Measurements from ENCODE around the gene TEX54.
"Not testable (repeated sequence)": the region's sequence is repeated elsewhere in the genome, so short reads cannot be mapped to it uniquely, and the experiment has no call there.

Gene TEX54

GRCh38 chr11:62854825-62855570 is 22.4 kb upstream of the TEX54 start:
- no peak for DNase-seq

- DNase-seq: no peak
Observed at GRCh38 chr11:62854013-62854824, 21.6 kb upstream of the TEX54 start.

- DNase-seq: no peak
Observed at GRCh38 chr11:62853279-62853965, 20.8 kb upstream of the TEX54 start.

- DNase-seq: no peak
Observed at GRCh38 chr11:62852523-62853188, 20.0 kb upstream of the TEX54 start.

GRCh38 chr11:62851807-62852522 is 19.3 kb upstream of the TEX54 start:
- DNase-seq: no peak

- DNase-seq: peak in 1 of 2 experiments; percentile 34
Observed at GRCh38 chr11:62850911-62851806, 18.5 kb upstream of the TEX54 start.

GRCh38 chr11:62847767-62848314 is 15.2 kb upstream of the TEX54 start:
- DNase-seq: no peak

- DNase-seq: no peak
Observed at GRCh38 chr11:62846177-62846576, 13.5 kb upstream of the TEX54 start.

GRCh38 chr11:62844154-62844553 is 11.5 kb upstream of the TEX54 start:
- DNase-seq: no peak

GRCh38 chr11:62843466-62843865 is 10.8 kb upstream of the TEX54 start:
- no peak for DNase-seq

GRCh38 chr11:62842891-62843290 is 10.2 kb upstream of the TEX54 start:
- DNase-seq: not testable (repeated sequence)

- DNase-seq: no peak
Observed at GRCh38 chr11:62842171-62842741, 9.6 kb upstream of the TEX54 start.

- DNase-seq: peak; percentile 99
Observed at GRCh38 chr11:62841361-62842170, 8.9 kb upstream of the TEX54 start.

- peak; percentile 93 to 95 for DNase-seq
Observed at GRCh38 chr11:62840721-62841360, 8.2 kb upstream of the TEX54 start.

GRCh38 chr11:62839050-62839945 is 6.7 kb upstream of the TEX54 start, which contains the start of gene WDR74:
WDR74 (minus strand) TSS chr11:62839590; CDS start chr11:62839570, 20 bp downstream.
- DNase-seq: peak; percentile 83 to 92

- no peak for DNase-seq
Observed at GRCh38 chr11:62835336-62835735, 2.7 kb upstream of the TEX54 start.

- peak; percentile 99 for DNase-seq
Observed at GRCh38 chr11:62831520-62832335, 913 bp downstream of the TEX54 start, which contains the start of gene STX5. STX5 (minus strand) TSS chr11:62832051; CDS start chr11:62831243, 808 bp downstream.

Measured in NCI-H446 (cell line).